ENCODE results near the gene GNS.

Gene GNS

GRCh38 chr12:64701283-64701682 lies 57.9 kb downstream of the GNS start:
- no peak for TF ChIP-seq CTCF (conservative IDR thresholded peaks at IDR 0.05; ENCODE audit: low read depth, low read length)
- DNase-seq (ENCODE audit: low read depth), result no peak
- H3K4me3 ChIP-seq (ENCODE audit: low read depth, low read length), result no peak overlapping the region

GRCh38 chr12:64700532-64700931 lies 58.7 kb downstream of the GNS start:
- TF ChIP-seq CTCF (conservative IDR thresholded peaks at IDR 0.05; ENCODE audit: low read depth, low read length), result no peak
- H3K4me3 ChIP-seq (ENCODE audit: low read depth, low read length), result no peak overlapping the region

GRCh38 chr12:64699504-64700115 lies 59.6 kb downstream of the GNS start:
- no peak for DNase-seq (ENCODE audit: low read depth)
- H3K4me3 ChIP-seq (ENCODE audit: low read depth, low read length), result no peak overlapping the region
- no peak for TF ChIP-seq CTCF (conservative IDR thresholded peaks at IDR 0.05; ENCODE audit: low read depth, low read length)

More at GRCh38 chr12:64700532-64700931, 58.7 kb downstream of the GNS start:
- DNase-seq (ENCODE audit: low read depth), result no peak

- peak; percentile 62 for DNase-seq (ENCODE audit: low read depth)
- TF ChIP-seq CTCF (conservative IDR thresholded peaks at IDR 0.05; ENCODE audit: low read depth, low read length), result peak; percentile 39
- H3K4me3 ChIP-seq (ENCODE audit: low read depth, low read length), result no peak overlapping the region
Observed at GRCh38 chr12:64696080-64696741, 63.0 kb downstream of the GNS start.

- no peak for DNase-seq (ENCODE audit: low read depth)
- TF ChIP-seq CTCF (conservative IDR thresholded peaks at IDR 0.05; ENCODE audit: low read depth, low read length), result no peak
- no peak overlapping the region for H3K4me3 ChIP-seq (ENCODE audit: low read depth, low read length)
Observed at GRCh38 chr12:64695550-64695949, 63.7 kb downstream of the GNS start.

GRCh38 chr12:64694130-64695040 lies 64.8 kb downstream of the GNS start:
- H3K4me3 ChIP-seq (ENCODE audit: low read depth, low read length), result no peak overlapping the region
- TF ChIP-seq CTCF (conservative IDR thresholded peaks at IDR 0.05; ENCODE audit: low read depth, low read length), result peak; percentile 41
- no peak for DNase-seq (ENCODE audit: low read depth)
